NT2/D1 (cell line): ENCODE data around the gene MED25.

Experiments
- SUZ12 ChIP-seq: IDR thresholded peaks from 2 replicates; pipeline ENCODE4 v1.6.1; 2011; ENCODE audit not compliant: insufficient read length, insufficient read depth; ENCODE audit errors: extremely low read depth
- YY1 ChIP-seq: IDR thresholded peaks from 2 replicates; pipeline ENCODE4 v1.6.1; 2011; ENCODE audit not compliant: insufficient read length, insufficient read depth
- ZNF274 ChIP-seq: IDR thresholded peaks from 2 replicates; pipeline ENCODE4 v1.6.1; 2011; ENCODE audit warnings: mild to moderate bottlenecking, low read depth, low read length

DNA sequence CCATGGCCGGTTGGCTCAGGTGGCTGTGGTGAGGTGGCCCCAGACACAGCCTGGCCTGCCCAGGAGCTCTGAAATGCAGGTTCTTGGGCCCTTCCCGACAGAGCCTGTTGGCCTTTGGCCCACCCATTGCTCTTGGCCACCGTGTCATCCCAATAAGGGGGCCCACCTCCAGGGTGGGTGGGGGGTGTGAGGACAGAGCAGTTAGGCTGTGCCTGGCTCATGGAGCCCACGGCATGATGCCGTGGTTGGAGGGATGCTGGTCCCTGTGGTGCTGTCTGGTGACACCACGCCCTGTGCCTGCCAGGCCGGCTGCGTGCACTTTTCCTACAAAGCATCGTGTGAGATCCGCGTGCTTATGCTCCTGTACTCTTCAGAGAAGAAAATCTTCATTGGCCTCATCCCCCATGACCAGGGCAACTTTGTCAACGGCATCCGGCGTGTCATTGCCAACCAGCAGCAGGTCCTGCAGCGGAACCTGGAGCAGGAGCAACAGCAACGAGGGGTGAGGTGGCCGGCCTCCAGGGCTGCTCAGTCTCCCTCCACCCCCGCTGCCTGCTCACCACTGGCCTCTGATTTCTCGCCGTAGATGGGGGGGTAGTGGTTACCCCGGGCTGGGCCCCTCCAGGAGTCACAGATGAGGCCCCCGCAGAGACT, 41.7 kb downstream of the MED25 start:
- TF ChIP-seq YY1 (no peak), ZNF274 (no peak), SUZ12 (no peak)
